Aorta (tissue), 5 donors: ENCODE data around the gene SPPL2B. TPM values are rescaled to one million over a fixed set of nuclear protein-coding genes. Genes with fewer than 3 reads are reported as not detected.

Experiments
- ATAC-seq: fragments of 200-7000 bp; cut with Tn5 transposase; one replicate; pipeline ENCODE4 v1.9.1; 2022; ENCODE audit warnings: moderate library complexity; ENCODE audit not compliant: low FRiP score
- DNase-seq, 2 donors: peaks; one replicate each; pipeline ENCODE4 v3.0.0-alpha.2; 2020
- H3K27ac ChIP-seq, 2 donors: one replicate each; pipeline ENCODE4 v1.5.1; 2013; ENCODE audit warnings: low read length in 2 of 2, mild to moderate bottlenecking in 2 of 2, moderate library complexity in 2 of 2, control low read depth in 1 of 2, inconsistent platforms in 1 of 2, low read depth in 1 of 2
- H3K27me3 ChIP-seq, 2 donors: one replicate each; pipeline ENCODE4 v1.6.1; 2013; ENCODE audit warnings: control low read depth in 1 of 2, low read length in 1 of 2, mild to moderate bottlenecking in 1 of 2, moderate library complexity in 1 of 2; ENCODE audit not compliant: insufficient read depth in 2 of 2, control insufficient read depth in 1 of 2
- H3K36me3 ChIP-seq, 2 donors: one replicate each; pipeline ENCODE4 v1.6.1; 2013; ENCODE audit warnings: control low read depth in 1 of 2, low read length in 1 of 2, mild to moderate bottlenecking in 1 of 2; ENCODE audit not compliant: insufficient read depth in 2 of 2, control insufficient read depth in 1 of 2
- H3K4me1 ChIP-seq, 2 donors: one replicate each; pipeline ENCODE4 v1.6.1; 2013; ENCODE audit warnings: low read length in 2 of 2, control low read depth in 1 of 2, mild to moderate bottlenecking in 1 of 2, moderate library complexity in 1 of 2; ENCODE audit not compliant: insufficient read depth in 2 of 2, control insufficient read depth in 1 of 2
- H3K4me3 ChIP-seq, 2 donors: one replicate each; pipeline ENCODE4 v1.5.1; 2013; ENCODE audit warnings: low read length in 2 of 2, control low read depth in 1 of 2, mild to moderate bottlenecking in 1 of 2
- H3K9me3 ChIP-seq: one replicate; pipeline ENCODE4 v1.6.1; 2013; ENCODE audit warnings: mild to moderate bottlenecking, low read length; ENCODE audit not compliant: control insufficient read depth
- WGBS, 2 donors: extraction: QIAGEN DNeasy Blood & Tissue Kit; methylation state at CpG; one replicate each; pipeline ENCODE4 v1.1.7; 2013; 5-methylcytosine and 5-hydroxymethylcytosine counted together
- intact Hi-C, 2 donors: fragments of 100-400 bp; cut with DNase I; formaldehyde crosslinking; loops; one replicate each; pipeline versions ENCODE4 v1.14.2 to v1.15.0; 2022
- polyA plus RNA-seq, 2 donors: library from polyadenylated mRNA; stranded (reverse); fragments of 200-250 nt; gene quantifications; one replicate each; pipeline ENCODE4 v1.2.3, GENCODE V29; 2013
- total RNA-seq, 2 donors: library from RNA; stranded (reverse); fragmentation: NEBNext Ultra II Directional; extraction: Animal tissue kit (Norgen Biotek cat#: 25700); gene quantifications; one replicate each; pipeline ENCODE4 v1.2.1, GENCODE V29; 2021
- donor health status: healthy with polysubstance abuse.
- donor health status: Bipolar disorder and iron deficiency.
- donor health status: DM: no; HTN: no; CAD: no.
- donor health status: DM: no; HTN: no; CAD: no.
- donor health status: DM: yes; HTN: yes; CAD: no.

SPPL2B gene
- total and polyA plus RNA-seq, 4 donors = 13.3 to 78.1 (median 39.2) TPM

DNA sequence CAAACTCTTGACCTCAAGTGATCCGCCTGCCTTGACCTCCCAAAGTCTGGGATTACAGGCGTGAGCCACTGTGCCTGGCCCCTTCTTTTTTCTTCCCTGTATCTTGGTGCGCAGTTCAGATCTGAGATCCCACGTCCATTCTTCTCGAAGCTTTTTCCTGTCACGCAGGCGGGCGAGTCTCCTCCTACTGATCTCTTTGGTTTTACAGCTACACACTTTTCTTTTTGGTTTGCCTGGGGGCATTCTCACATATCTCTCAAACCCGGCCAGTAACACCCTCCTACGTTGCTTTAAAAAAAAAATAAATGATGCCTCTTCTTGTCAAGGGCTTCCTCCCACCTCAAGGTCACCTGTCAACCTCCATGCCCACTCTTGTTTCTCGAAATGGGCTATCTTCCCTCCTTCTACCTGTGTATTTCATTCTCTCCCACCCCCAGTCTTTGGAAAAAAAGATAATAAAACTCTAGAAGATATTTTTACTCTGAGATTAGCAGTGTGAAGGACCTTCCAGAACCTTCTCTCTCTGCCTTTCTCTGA lies 43.7 kb downstream of the SPPL2B start:
- Histone ChIP-seq H3K27me3 (no peaks in the 10 kb centered on the region), H3K27ac (no peak overlapping the region), H3K9me3 (peaks cover 2% of the 10 kb centered on the region), H3K4me3 (no peak overlapping the region), H3K4me1 (no peaks in the 10 kb centered on the region), H3K36me3 (no peaks in the 10 kb centered on the region)
- 55 to 61% methylated on average over 11 of the region's 11 CpGs for WGBS, 2 donors
- intact Hi-C loops = no loop called here
- ATAC-seq (no peak), DNase-seq (no peak)

DNA sequence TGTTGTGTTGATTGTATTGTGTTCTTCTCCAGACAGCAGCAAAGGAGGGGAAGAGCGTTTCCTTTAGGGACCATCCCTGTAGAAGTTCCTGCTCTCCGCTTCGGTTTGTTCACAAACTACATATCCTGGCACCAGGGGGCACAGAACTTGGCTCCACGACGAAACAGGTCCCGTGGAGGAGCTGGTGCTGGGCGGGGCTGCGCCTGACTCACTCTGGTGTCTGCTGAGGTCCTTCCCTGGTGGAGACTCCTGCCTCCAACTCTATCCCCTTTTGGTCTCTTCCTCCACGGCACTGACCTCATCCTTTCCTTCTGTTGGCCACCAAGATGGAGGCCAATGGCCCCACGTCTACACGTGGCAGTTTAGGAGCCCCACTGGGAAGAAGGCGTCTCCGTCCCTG lies 46.3 kb downstream of the SPPL2B start:
- H3K4me3 ChIP-seq = no peak overlapping the region
- WGBS, 2 donors = 85% methylated on average over 13 of the region's 13 CpGs
- no peaks in the 10 kb centered on the region for H3K27me3 ChIP-seq
- ATAC-seq = no peak
- DNase-seq = no peak
- no peak overlapping the region for H3K27ac ChIP-seq
- no peaks in the 10 kb centered on the region for H3K36me3 ChIP-seq
- H3K4me1 ChIP-seq = no peaks in the 10 kb centered on the region
- H3K9me3 ChIP-seq = no peaks in the 10 kb centered on the region
- intact Hi-C loops = no loop called here

DNA sequence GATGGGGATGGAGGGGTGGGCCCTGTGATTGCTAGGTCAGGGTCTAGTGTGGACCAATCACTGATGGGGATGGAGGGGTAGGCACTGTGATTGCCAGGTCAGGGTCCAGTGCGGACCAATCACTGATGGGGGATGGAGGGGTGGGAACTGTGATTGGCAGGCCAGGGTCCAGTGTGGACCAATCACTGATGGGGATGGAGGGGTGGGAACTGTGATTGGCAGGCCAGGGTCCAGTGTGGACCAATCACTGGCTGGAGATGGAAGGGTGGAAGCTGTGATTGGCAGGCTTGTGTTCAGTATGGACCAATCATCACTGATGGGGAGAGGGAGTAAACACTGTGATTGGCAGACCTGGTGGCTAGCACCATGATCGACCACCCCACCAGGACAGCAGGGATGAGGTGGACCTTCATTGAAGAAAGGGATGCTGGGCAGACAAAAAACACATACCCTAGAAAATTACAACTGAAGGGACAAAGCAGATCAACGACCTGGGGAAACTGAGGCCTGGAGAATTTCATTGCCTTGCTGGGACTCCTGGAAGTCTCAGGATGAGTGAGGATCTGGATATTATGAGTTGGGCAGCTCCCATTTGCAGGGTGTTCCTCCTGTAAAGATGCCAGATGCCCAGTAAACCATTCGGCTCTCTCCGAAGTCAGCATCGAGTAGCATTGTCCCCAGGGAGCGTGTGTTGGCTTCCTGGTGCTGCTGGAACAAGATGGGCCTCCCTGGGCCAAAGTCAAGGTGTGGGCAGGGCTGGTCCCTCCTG lies 47.1 kb downstream of the SPPL2B start:
- no peak overlapping the region for H3K27ac ChIP-seq
- H3K9me3 ChIP-seq = peaks cover 2% of the 10 kb centered on the region
- intact Hi-C loops = no loop called here
- WGBS, 2 donors = 55 to 59% methylated on average over 7 of the region's 7 CpGs
- ATAC-seq = no peak
- no peak overlapping the region for H3K4me3 ChIP-seq
- no peaks in the 10 kb centered on the region for H3K27me3 ChIP-seq
- no peak for DNase-seq
- H3K4me1 ChIP-seq = no peaks in the 10 kb centered on the region
- H3K36me3 ChIP-seq = no peaks in the 10 kb centered on the region

DNA sequence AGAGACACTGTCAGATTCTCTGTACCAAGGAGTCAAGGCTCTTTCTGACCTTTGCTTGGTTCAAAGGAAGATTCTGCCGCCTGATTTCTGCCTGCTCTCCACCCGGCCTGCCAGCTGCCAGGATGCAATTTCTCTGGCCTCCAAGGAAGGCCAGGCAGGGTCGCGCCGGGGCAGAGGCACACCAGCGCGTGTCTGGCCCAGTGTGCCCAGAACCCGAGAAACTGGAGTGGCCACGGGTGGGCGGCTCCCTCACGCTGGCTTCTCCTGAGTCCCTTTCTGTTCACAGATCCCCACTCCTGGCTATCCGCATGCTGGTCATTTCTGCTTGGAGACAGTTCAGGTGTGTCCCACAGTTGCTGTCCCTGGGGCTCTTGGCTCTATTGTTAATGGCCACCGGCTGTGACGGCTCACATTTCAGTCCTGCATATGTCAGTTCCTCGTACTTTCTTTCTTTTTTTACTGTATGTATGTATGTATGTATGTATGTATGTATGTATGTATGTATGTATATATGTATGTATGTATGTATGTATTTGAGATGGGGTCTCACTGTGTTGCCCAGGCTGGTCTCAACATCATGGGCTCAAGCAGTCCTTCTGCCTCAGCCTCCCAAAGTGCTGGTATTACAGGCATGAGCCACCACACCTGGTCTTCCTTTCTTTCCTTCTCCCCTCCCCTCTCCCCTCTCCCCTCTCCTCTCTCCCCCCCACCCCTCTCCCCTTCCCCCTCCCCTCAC lies 48.5 kb downstream of the SPPL2B start:
- Histone ChIP-seq H3K27ac (no peak overlapping the region), H3K4me1 (no peaks in the 10 kb centered on the region), H3K9me3 (peaks cover 4% of the 10 kb centered on the region), H3K27me3 (no peaks in the 10 kb centered on the region), H3K4me3 (no peak overlapping the region), H3K36me3 (no peaks in the 10 kb centered on the region)
- DNase-seq (no peak), ATAC-seq (no peak)
- WGBS, 2 donors = 70 to 73% methylated on average over 15 of the region's 15 CpGs
- intact Hi-C loops = no loop called here

DNA sequence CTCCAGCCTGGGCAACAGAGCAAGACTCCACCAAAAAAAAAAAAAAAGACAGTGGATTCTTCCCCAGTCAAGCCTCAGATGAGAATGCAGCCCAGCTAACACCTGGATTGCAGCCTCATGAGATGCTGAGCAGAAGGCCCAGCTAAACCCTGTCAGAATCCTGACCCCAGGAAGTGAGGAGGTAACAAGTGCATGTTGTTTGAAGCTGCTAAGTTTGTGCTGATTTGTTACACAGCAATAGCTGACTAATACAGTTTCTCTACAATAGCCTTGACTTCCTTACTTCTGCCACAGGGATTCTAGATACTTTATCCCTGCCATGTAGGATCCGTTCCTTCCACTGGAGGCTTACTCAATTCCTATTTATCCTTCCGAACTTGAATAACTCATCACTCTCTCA lies 52.1 kb downstream of the SPPL2B start:
- Histone ChIP-seq H3K4me1 (no peaks in the 10 kb centered on the region), H3K9me3 (peaks cover 4% of the 10 kb centered on the region), H3K36me3 (no peaks in the 10 kb centered on the region), H3K4me3 (no peak overlapping the region), H3K27ac (no peak overlapping the region), H3K27me3 (peaks cover 0 to 4% of the 10 kb centered on the region in 2 donors)
- no peak for DNase-seq
- intact Hi-C loops = no loop called here
- no peak for ATAC-seq
- WGBS, 2 donors = 84 to 96% methylated on average over 2 of the region's 2 CpGs

DNA sequence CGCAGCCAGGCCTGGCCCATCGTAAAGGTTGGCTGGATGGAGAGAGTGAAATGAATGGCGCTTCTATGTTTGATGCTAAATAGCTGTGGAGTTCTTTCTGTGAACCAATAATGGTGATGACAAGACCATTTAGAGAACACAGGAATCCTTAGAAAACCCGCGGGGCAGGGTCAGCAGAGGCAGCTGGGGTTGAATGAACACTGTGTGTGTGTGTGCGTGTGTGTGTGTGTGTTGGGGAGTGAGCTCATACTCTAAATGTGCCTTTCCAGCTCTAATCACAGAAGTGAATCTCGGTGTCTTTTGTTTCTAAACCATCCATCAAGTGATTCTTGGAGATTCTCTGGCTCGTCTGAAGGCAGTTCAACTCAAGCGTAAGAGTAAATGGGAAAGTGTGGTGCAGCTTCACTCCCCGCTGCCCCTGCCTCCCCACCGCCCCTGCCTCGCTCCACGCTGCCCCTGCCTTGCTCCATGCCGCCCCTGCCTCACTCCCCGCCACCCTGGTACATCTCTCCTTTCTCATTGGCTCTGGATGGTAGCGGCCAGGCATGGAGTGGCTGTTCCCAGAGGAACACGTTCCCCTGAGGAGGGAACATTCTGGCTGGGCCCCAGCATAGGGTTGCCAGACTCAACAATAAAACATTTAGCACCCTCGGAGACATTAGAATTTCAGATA lies 52.8 kb downstream of the SPPL2B start:
- ATAC-seq (no peak), DNase-seq (no peak)
- intact Hi-C loops = no loop called here
- Histone ChIP-seq H3K4me3 (no peak overlapping the region), H3K4me1 (no peaks in the 10 kb centered on the region), H3K9me3 (peaks cover 4% of the 10 kb centered on the region), H3K27ac (no peak overlapping the region), H3K27me3 (peaks cover 0 to 4% of the 10 kb centered on the region in 2 donors), H3K36me3 (no peaks in the 10 kb centered on the region)
- WGBS, 2 donors = 28 to 29% methylated on average over 18 of the region's 18 CpGs

DNA sequence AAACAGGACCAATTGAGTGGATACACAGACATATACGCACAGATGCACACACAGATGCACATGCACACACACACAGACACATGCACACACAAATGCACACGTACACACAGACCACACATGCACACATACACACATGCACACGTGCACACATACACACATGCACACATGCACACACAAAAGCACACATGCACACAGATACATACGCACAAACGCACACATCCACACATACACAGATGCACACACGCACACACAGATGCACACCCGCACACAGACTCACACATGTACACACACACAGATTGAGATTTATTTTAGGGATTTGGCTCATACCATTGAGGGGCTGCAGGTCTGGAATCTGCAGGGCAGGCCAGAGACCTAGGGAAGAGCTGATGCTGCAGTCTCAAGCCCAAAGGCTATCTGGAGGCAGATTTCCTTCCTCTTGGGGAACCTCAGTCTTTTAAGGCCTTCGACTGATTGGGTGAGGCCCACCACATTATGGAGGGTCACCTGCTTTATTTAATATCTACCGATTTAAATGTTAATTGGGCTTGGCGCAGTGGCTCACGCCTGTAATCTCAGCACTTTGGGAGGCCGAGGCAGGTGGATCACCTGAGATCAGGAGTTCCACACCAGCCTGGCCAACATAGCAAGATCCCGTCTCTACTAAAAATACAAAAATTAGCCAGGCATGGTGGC lies 54.2 kb downstream of the SPPL2B start:
- WGBS, 2 donors = 87 to 89% methylated on average over 13 of the region's 13 CpGs
- intact Hi-C loops = no loop called here
- no peaks in the 10 kb centered on the region for H3K36me3 ChIP-seq

DNA sequence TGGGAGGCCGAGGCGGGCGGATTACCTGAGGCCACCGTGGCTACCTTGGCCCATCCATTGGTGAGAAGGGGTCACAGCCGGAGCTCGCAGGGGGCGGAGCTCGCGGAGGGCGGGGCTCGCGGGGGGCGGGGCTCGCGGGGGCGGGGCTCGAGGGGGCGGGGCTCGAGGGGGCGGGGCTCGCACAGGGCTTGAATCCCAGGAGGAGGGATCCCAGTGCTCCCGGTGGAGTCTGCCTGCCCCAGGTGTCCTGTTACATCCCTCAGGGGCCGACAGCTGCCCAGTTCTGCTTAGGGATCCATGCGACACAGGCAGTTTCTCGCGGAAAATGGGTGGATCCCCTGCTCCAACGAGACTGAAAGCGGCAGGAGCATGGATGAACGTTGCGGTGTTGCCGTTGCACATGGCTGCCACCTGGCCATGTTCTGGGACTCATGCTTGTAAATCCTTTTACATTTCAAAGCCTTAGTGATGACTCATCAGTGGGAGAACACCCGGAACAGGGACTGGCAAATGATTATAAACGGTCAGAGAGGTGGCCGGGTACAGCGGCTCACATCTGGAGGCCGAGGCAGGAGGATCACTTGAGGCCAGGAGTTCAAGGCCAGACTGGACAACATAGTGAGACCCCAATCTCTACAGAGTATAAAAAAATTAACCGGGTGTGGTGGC lies 56.7 kb downstream of the SPPL2B start:
- H3K27ac ChIP-seq = no peak overlapping the region
- 21 to 30% methylated on average over 28 to 37 of the region's 37 CpGs for WGBS, 2 donors
- no peak for DNase-seq
- intact Hi-C loops = no loop called here
- peaks cover 4% of the 10 kb centered on the region for H3K9me3 ChIP-seq
- peaks cover 0 to 4% of the 10 kb centered on the region in 2 donors for H3K27me3 ChIP-seq
- H3K36me3 ChIP-seq = no peaks in the 10 kb centered on the region
- ATAC-seq = no peak
- H3K4me1 ChIP-seq = no peaks in the 10 kb centered on the region
- H3K4me3 ChIP-seq = no peak overlapping the region

More for the DNA sequence above, 54.2 kb downstream of the SPPL2B start:
- Histone ChIP-seq H3K27ac (no peak overlapping the region), H3K4me1 (no peaks in the 10 kb centered on the region), H3K27me3 (peaks cover 0 to 4% of the 10 kb centered on the region in 2 donors), H3K4me3 (no peak overlapping the region), H3K9me3 (peaks cover 4% of the 10 kb centered on the region)
- no peak for DNase-seq
- ATAC-seq = no peak
